CD14-positive monocyte (primary cell): ENCODE results near the gene DENND2C. TPM values are rescaled to one million over a fixed set of nuclear protein-coding genes. Genes with fewer than 3 reads are reported as not detected.

Source experiments
- DNase-seq, 3 donors: peaks; one replicate each; pipeline ENCODE4 v3.0.0-alpha.2; 2011 to 2022
- H2AFZ ChIP-seq: 2 replicates; pipeline ENCODE4 v1.6.0; 2012; ENCODE audit warnings: mild to moderate bottlenecking, low read depth, low read length, inconsistent platforms; ENCODE audit not compliant: insufficient read depth, poor library complexity, severe bottlenecking
- H3K27ac ChIP-seq, 2 donors: 1 replicate in 1 of 2; 2 replicates in 1 of 2; pipeline ENCODE4 v1.5.1; 2012 to 2013; ENCODE audit warnings: low read length in 2 of 2, control low read depth in 1 of 2, inconsistent platforms in 1 of 2, low read depth in 1 of 2, mild to moderate bottlenecking in 1 of 2
- H3K27me3 ChIP-seq, 2 donors: one replicate each; pipeline versions ENCODE4 v1.6.0 to v1.6.1; 2011 to 2013; ENCODE audit warnings: low read length in 2 of 2; ENCODE audit not compliant: control insufficient read depth in 2 of 2, insufficient read depth in 2 of 2
- H3K36me3 ChIP-seq, 2 donors: replicated peaks in 1 of 2; 1 replicate in 1 of 2; 2 replicates in 1 of 2; pipeline versions ENCODE4 v1.5.1 to v1.6.1; 2012 to 2013; ENCODE audit warnings: low read length in 2 of 2, control low read depth in 1 of 2, inconsistent platforms in 1 of 2, mild to moderate bottlenecking in 1 of 2; ENCODE audit not compliant: insufficient read depth in 2 of 2, control insufficient read depth in 1 of 2
- H3K4me1 ChIP-seq, 2 donors: 1 replicate in 1 of 2; 2 replicates in 1 of 2; pipeline versions ENCODE4 v1.5.1 to v1.6.1; 2012 to 2013; ENCODE audit warnings: low read length in 2 of 2, control low read depth in 1 of 2, inconsistent platforms in 1 of 2, mild to moderate bottlenecking in 1 of 2, moderate library complexity in 1 of 2; ENCODE audit not compliant: insufficient read depth in 2 of 2, control insufficient read depth in 1 of 2
- H3K4me2 ChIP-seq: replicated peaks from 2 replicates; pipeline ENCODE3; 2012; ENCODE audit warnings: low read length, moderate library complexity, mild to moderate bottlenecking; ENCODE audit not compliant: poor library complexity, severe bottlenecking; ENCODE audit errors: extremely low read depth
- H3K4me3 ChIP-seq, 3 experiments: fragments of 200-600 bp in 1 of 3; sonication (generic) in 1 of 3; replicated peaks in 1 of 3; 1 replicate in 2 of 3; 2 replicates in 1 of 3; pipeline ENCODE4 v1.5.1; 2011 to 2013; ENCODE audit warnings: low read length in 3 of 3, mild to moderate bottlenecking in 3 of 3, control low read depth in 2 of 3, low read depth in 2 of 3, inconsistent platforms in 1 of 3, moderate library complexity in 1 of 3
- H3K79me2 ChIP-seq: 2 replicates; pipeline ENCODE4 v1.6.0; 2012; ENCODE audit warnings: mild to moderate bottlenecking, control low read depth, inconsistent platforms, low read length, moderate library complexity; ENCODE audit not compliant: insufficient read depth
- H3K9ac ChIP-seq: 2 replicates; pipeline ENCODE4 v1.6.0; 2017; ENCODE audit warnings: low read length, mild to moderate bottlenecking; ENCODE audit not compliant: insufficient read depth, poor library complexity, severe bottlenecking
- H3K9me3 ChIP-seq, 2 donors: replicated peaks in 1 of 2; 1 replicate in 1 of 2; 2 replicates in 1 of 2; pipeline versions ENCODE4 v1.5.1 to v1.6.1; 2012 to 2013; ENCODE audit warnings: low read length in 2 of 2, control low read depth in 1 of 2; ENCODE audit not compliant: control insufficient read depth in 1 of 2, insufficient read depth in 1 of 2
- H4K20me1 ChIP-seq: 2 replicates; pipeline ENCODE4 v1.6.0; 2012; ENCODE audit warnings: mild to moderate bottlenecking, low read length, control low read depth, moderate library complexity; ENCODE audit not compliant: insufficient read depth
- H3K27ac Mint-ChIP-seq, 7 donors: one replicate each; pipeline ENCODE4 v1.8.0; 2020; ENCODE audit warnings: mild to moderate bottlenecking in 7 of 7, mixed read lengths in 7 of 7, moderate library complexity in 6 of 7, inconsistent platforms in 2 of 7
- H3K27me3 Mint-ChIP-seq, 3 donors: one replicate each; pipeline ENCODE4 v1.8.0; 2021 to 2022; ENCODE audit warnings: low read depth in 3 of 3, mild to moderate bottlenecking in 3 of 3, mixed read lengths in 3 of 3, moderate library complexity in 3 of 3, inconsistent platforms in 1 of 3
- H3K36me3 Mint-ChIP-seq, 2 donors: one replicate each; pipeline ENCODE4 v1.8.0; 2020; ENCODE audit warnings: mixed read lengths in 2 of 2, inconsistent platforms in 1 of 2, mild to moderate bottlenecking in 1 of 2
- H3K4me1 Mint-ChIP-seq: one replicate; pipeline ENCODE4 v1.8.0; 2020; ENCODE audit warnings: mild to moderate bottlenecking, mixed read lengths
- H3K4me3 Mint-ChIP-seq, 2 donors: one replicate each; pipeline ENCODE4 v1.8.0; 2020; ENCODE audit warnings: mild to moderate bottlenecking in 2 of 2, mixed read lengths in 2 of 2, moderate library complexity in 1 of 2
- H3K9me3 Mint-ChIP-seq, 7 donors: one replicate each; pipeline ENCODE4 v1.8.0; 2020 to 2022; ENCODE audit warnings: mixed read lengths in 7 of 7, mild to moderate bottlenecking in 6 of 7, moderate library complexity in 6 of 7, inconsistent platforms in 2 of 7
- WGBS: methylation state at CpG from one replicate; pipeline ENCODE4 v1.1.5; 2013; ENCODE audit warnings: missing lambda C conversion rate; ENCODE audit not compliant: insufficient coverage; 5-methylcytosine and 5-hydroxymethylcytosine counted together
- intact Hi-C, 2 donors: fragments of 100-400 bp; cut with micrococcal nuclease; formaldehyde crosslinking; loops; one replicate each; pipeline versions ENCODE4 v1.15.0 to v1.15.1; 2023
- polyA plus RNA-seq, 3 donors: library from polyadenylated mRNA; depleted of rRNA in 1 of 3; unstranded in 2 of 3; stranded (reverse) in 1 of 3; fragments of 300-500 nt in 2 of 3; fragments of >200 nt in 1 of 3; fragmentation: Illumina TruSeq in 2 of 3; gene quantifications; 1 replicate in 2 of 3; 2 replicates in 1 of 3; pipeline ENCODE4 v1.2.3, GENCODE V29; 2012 to 2021
- TF ChIP-seq, protein P1 (sequence below): fragments of 200-600 bp; IDR thresholded peaks from one replicate; pipeline ENCODE4 v1.8.0; 2022; ENCODE audit warnings: antibody characterized with exemption, mild to moderate bottlenecking

DENND2C gene
- polyA plus RNA-seq, 3 donors = 0.03 to 0.07 (median 0.06) TPM

DNA sequence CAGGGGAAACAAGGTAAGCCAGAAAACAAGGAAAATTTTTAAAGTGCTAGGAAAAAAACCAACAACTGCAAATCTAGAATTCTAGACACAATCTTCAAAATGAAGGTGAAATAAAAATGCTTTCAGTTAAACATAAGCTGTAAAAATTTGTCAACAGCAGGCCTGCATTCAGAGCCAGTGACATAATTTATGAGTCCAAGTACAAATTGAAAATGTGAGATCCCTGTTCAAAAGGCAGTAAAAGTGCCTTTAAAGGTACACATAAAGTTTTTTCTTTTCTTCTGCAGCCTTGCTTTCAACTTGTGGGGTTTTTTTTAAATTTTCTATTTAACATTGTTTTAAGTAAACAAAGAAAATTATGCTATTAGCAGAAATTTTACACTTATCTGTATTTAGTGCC is 37.4 kb downstream of the DENND2C start:
- Histone ChIP-seq H2AFZ (no peak overlapping the region), H3K27ac (no peak overlapping the region), H3K27me3 (peaks cover 2% of the 10 kb centered on the region in 2 donors), H3K4me3 (no peak overlapping the region), H3K4me1 (no peaks in the 10 kb centered on the region), H3K36me3 (no peaks in the 10 kb centered on the region), H3K79me2 (no peaks in the 10 kb centered on the region), H3K9ac (no peak overlapping the region), H3K9me3 (no peaks in the 10 kb centered on the region), H3K4me2 (no peak overlapping the region), H4K20me1 (no peaks in the 10 kb centered on the region)
- intact Hi-C loops = no loop called here
- Mint-ChIP-seq H3K4me3 (no peak overlapping the region), H3K27me3 (peaks cover 6 to 8% (median 7%) of the 10 kb centered on the region in 3 donors), H3K27ac (no peak overlapping the region), H3K9me3 (peaks cover 0 to 13% (median 7%) of the 10 kb centered on the region in 7 donors), H3K4me1 (no peaks in the 10 kb centered on the region), H3K36me3 (no peaks in the 10 kb centered on the region)
- no peak for DNase-seq
- TF ChIP-seq, protein P1, sequence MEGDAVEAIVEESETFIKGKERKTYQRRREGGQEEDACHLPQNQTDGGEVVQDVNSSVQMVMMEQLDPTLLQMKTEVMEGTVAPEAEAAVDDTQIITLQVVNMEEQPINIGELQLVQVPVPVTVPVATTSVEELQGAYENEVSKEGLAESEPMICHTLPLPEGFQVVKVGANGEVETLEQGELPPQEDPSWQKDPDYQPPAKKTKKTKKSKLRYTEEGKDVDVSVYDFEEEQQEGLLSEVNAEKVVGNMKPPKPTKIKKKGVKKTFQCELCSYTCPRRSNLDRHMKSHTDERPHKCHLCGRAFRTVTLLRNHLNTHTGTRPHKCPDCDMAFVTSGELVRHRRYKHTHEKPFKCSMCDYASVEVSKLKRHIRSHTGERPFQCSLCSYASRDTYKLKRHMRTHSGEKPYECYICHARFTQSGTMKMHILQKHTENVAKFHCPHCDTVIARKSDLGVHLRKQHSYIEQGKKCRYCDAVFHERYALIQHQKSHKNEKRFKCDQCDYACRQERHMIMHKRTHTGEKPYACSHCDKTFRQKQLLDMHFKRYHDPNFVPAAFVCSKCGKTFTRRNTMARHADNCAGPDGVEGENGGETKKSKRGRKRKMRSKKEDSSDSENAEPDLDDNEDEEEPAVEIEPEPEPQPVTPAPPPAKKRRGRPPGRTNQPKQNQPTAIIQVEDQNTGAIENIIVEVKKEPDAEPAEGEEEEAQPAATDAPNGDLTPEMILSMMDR = no peak

- intact Hi-C loops = no loop called here
- TF ChIP-seq, protein P1 = no peak
Measured at GRCh38 chr1:114627107-114627506, 42.7 kb downstream of the DENND2C start.

More at GRCh38 chr1:114627107-114627506, 42.7 kb downstream of the DENND2C start:
- Histone ChIP-seq H3K4me2 (no peak overlapping the region), H4K20me1 (no peaks in the 10 kb centered on the region), H3K4me1 (no peaks in the 10 kb centered on the region), H3K36me3 (no peaks in the 10 kb centered on the region), H3K79me2 (no peaks in the 10 kb centered on the region), H3K27ac (no peak overlapping the region), H3K4me3 (no peak overlapping the region), H3K9me3 (no peaks in the 10 kb centered on the region), H3K27me3 (no peaks in the 10 kb centered on the region), H3K9ac (no peak overlapping the region), H2AFZ (no peak overlapping the region)
- H3K27me3 Mint-ChIP-seq = peaks cover 2 to 8% (median 5%) of the 10 kb centered on the region in 3 donors
- WGBS = no CpG with 5 or more reads among the region's 2 CpGs
- H3K4me3 Mint-ChIP-seq = no peak overlapping the region
- DNase-seq = no peak
- no peaks in the 10 kb centered on the region for H3K36me3 Mint-ChIP-seq
- no peaks in the 10 kb centered on the region for H3K4me1 Mint-ChIP-seq
- no peak overlapping the region for H3K27ac Mint-ChIP-seq
- peaks cover 0 to 14% (median 7%) of the 10 kb centered on the region in 7 donors for H3K9me3 Mint-ChIP-seq
